Stimulated activated effector memory CD8-positive, alpha-beta T cell treated with anti-CD3 and anti-CD28 coated beads, Interleukin-12 subunit alpha, Interleukin-12 subunit beta, amount 100 ng/mL, for 72 hours (primary cell): ENCODE results near the gene MAFB.

ENCODE experiments used
- ATAC-seq: fragments of 150-1000 bp; cut with Tn5 transposase; 2 replicates; pipeline ENCODE4 v1.10.0; 2021
- DNase-seq, 2 donors: peaks; one replicate each; pipeline ENCODE4 v3.0.0; 2021 to 2022; ENCODE audit warnings: low spot score in 2 of 2
- H3K27ac Mint-ChIP-seq: one replicate; pipeline ENCODE4 v1.8.0; 2022; ENCODE audit warnings: mild to moderate bottlenecking, mixed read lengths
- H3K36me3 Mint-ChIP-seq: one replicate; pipeline ENCODE4 v1.8.0; 2022; ENCODE audit warnings: mild to moderate bottlenecking, mixed read lengths
- H3K4me1 Mint-ChIP-seq: one replicate; pipeline ENCODE4 v1.8.0; 2022; ENCODE audit warnings: mixed read lengths
- H3K4me3 Mint-ChIP-seq: one replicate; pipeline ENCODE4 v1.8.0; 2022; ENCODE audit warnings: mild to moderate bottlenecking, mixed read lengths
- H3K9me3 Mint-ChIP-seq: one replicate; pipeline ENCODE4 v1.8.0; 2022; ENCODE audit warnings: mixed read lengths

Gene MAFB

DNA sequence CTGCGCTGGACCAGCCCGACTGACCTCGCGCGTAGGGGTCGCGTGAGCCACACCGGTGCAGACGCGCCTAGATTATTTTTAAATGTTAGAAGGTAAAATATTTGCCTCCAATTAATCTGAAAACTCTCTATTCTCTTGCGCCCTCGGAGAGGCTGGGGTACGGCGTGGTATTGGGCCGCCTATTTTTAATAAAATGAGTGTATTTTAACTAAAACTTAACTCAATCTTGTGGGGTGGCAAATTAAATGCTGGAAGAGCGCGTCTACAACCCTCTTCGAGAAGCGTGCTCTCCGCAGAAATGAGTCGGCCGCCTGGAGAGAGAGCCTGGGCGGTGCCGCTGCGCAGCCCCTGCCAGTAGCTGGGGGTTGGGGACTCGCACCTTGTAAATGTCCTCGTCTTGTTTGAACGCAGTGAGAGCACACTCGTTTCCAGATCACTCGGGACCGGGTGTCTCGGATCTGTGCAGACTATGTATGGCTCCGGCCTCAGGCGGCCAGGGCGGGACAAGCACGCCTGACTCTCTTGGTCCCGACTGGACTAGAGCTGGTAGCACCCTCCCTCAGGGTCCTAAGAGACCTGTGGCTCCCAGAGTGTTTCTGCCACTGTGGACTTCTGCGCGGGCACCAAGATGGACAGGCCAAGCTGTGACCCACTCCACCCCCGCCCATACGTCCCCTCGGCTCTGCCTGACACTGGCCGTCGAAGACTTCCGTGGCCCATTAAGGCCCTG, 2.0 kb upstream of the MAFB start:
- H3K9me3 Mint-ChIP-seq, result no peaks in the 10 kb centered on the region
- DNase-seq, result no peak
- H3K4me3 Mint-ChIP-seq, result no peak overlapping the region
- no peaks in the 10 kb centered on the region for H3K36me3 Mint-ChIP-seq
- no peak overlapping the region for H3K27ac Mint-ChIP-seq
- ATAC-seq, result no peak
- H3K4me1 Mint-ChIP-seq, result peaks cover 25% of the 10 kb centered on the region

DNA sequence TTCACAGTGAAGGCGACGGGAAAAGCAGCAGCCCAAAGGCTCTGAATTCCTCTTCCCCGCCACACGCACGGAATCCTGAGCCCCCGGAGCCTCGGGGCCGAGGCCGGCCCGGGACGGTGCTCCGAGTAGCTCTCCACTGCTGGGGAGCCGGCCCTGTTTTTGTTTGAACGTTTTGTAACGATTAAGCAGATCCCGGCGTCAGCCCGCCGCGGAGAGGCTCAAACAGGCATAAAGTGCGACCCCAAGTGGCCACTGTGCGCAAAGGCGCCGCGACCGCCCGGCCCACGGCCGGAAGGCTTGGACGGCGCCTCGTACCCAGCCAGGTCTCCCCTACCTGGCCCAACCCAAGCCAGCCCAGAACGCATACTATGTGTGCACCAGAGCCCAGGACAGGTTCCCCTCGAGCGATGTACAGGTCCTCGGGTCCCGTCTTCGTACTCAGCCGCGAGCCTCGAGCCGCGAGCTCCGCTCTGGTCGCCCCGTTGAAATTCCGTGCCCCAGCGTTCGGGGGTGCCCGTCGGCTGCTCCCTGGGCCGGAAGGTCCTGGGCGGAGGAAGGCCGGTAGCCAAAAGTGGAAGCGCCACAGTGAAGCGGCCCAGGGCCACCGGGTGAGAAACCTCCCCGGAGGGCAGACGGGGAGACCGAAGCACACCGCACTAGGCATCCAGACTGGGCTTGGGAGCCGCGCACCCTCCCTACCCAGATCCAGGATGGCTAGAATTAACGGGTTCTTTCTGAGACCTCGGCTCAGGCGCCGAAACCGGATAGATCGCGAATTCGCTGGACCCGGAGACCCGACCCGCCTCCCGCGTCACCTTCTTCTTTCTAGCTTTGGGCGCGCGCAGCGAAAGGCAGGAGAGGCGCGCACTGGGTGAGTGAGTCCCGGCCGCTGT, 1.2 kb upstream of the MAFB start:
- Mint-ChIP-seq H3K4me3 (peak overlapping the region; percentile 75), H3K36me3 (no peaks in the 10 kb centered on the region), H3K9me3 (no peaks in the 10 kb centered on the region), H3K4me1 (peaks cover 25% of the 10 kb centered on the region), H3K27ac (no peak overlapping the region)
- ATAC-seq, result peak; percentile 60
- peak; percentile 75 to 91 for DNase-seq

DNA sequence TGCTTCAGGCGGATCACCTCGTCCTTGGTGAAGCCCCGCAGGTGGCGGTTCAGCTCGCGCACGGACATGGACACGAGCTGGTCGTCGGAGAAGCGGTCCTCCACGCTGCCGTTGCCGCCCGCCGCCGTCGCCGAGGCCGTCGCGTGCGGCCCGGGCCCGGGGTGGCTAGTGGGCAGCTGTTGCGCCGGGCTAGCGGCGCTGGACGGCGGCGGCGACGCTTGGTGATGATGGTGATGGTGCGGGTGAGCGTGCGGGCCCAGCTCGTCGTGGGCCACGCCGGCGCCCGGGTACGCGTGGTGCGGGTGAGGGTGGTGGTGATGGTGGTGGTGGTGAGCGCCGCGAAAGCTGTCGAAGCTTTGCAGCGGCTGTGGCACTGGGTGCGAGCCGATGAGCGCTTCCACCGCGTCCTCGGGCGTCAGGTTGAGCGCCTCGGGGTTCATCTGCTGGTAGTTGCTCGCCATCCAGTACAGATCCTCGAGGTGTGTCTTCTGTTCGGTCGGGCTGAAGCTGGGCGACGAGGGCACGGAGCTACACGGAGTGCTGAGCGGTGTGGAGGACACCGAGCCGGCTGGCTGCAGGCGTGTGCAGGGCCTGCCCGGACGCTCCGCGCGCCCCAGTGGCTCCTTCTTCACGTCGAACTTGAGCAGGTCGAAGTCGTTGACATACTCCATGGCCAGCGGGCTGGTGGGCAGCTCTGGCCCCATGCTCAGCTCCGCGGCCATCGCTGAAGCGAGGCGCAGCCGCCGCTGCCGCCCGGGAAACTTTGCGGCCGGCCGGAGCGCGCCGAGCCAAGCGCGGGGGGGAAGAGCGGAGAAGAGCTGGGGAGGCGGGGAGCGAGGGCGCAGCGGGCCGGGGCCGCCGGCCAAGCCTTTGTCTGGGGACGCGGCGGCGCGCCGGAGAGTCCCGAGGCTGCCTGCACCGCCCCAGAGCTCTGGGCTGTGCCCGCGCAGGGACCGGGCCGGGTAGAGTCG, 622 bp downstream of the MAFB start:
- DNase-seq, result no peak
- Mint-ChIP-seq H3K4me1 (peaks cover 28% of the 10 kb centered on the region), H3K27ac (no peak overlapping the region), H3K9me3 (no peaks in the 10 kb centered on the region), H3K36me3 (no peaks in the 10 kb centered on the region), H3K4me3 (peak overlapping the region; percentile 75)
- ATAC-seq, result peak; percentile 1

DNA sequence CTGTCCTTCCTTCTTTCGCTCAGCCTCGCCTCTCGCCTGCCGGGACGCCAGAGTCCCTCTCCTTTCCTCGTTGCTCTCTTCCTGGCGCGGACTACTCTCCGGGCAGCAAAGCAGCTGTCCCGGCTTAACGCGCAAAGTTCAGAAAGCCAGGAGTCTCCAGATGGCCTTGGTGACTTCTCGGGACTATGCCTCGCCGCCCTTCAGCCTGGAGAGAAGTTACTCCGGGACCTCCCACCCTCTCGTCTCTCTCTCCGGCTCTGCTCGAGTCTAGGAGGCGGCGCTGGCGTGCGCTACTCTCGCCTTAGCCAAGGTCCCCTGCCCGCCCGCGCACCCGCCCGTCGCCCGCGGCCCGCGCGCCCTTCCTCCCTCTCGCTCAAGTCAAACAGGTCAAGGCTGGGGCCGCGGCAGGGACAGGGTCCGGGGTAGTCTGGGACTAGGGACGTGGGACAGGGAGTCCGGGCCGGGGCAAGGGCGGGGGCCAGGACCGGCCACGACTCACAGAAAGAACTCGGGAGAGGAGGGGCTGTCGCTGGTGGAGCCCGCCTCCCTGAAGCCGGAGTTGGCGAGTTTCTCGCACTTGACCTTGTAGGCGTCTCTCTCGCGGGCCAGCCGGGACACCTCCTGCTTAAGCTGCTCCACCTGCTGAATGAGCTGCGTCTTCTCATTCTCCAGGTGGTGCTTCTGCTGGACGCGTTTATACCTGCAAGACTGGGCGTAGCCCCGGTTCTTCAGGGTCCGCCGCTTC, 1.5 kb downstream of the MAFB start:
- H3K4me3 Mint-ChIP-seq, result peak overlapping the region; percentile 75
- H3K36me3 Mint-ChIP-seq, result no peaks in the 10 kb centered on the region
- H3K4me1 Mint-ChIP-seq, result peaks cover 33% of the 10 kb centered on the region
- no peak for DNase-seq
- no peaks in the 10 kb centered on the region for H3K9me3 Mint-ChIP-seq
- no peak overlapping the region for H3K27ac Mint-ChIP-seq
- no peak for ATAC-seq

DNA sequence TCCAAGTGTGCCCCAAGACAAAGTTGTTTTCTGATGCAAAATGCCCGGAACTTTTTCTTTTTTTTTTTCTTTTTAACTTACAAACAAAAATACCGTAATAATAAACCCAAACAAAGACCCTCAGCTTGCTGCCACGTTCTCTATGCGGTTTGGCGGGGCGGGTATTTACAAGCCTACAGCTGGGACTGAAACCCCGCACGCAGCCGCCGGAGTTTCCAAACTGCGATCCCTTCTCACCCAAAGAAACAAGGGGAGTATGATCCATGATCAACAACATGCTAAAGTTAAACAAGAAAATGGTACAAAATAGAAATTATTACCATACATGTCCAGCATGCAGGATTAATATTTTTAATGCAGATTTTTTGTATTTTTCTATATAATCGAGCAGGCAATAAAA, 2.1 kb downstream of the MAFB start:
- DNase-seq (no peak), ATAC-seq (no peak)
- Mint-ChIP-seq H3K27ac (no peak overlapping the region), H3K4me1 (peaks cover 27% of the 10 kb centered on the region), H3K4me3 (no peak overlapping the region), H3K9me3 (no peaks in the 10 kb centered on the region), H3K36me3 (no peaks in the 10 kb centered on the region)

DNA sequence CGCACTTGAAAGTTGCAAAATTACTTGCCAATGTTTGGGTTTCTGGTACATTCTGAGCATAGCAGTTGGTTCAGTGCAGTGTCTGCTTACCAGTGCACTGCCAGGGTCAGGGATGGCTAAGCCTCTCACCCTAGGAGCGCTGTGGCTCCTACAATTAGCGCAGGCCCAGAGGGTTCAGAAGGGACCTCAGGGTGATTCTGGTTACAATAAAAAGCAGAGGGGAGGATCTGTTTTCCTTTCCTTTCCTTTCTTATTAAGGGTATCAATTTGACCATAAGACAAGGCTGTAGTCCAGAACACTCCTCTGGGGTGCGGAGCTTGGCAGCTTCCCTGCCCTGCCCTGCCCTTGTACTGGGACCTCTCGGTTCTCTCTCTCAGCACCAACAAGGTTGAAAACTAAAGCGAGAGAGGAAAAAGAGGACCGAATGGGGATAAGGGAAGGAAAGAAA, 2.6 kb downstream of the MAFB start:
- Mint-ChIP-seq H3K9me3 (no peaks in the 10 kb centered on the region), H3K27ac (no peak overlapping the region), H3K4me1 (peaks cover 24% of the 10 kb centered on the region), H3K4me3 (no peak overlapping the region), H3K36me3 (no peaks in the 10 kb centered on the region)
- DNase-seq (no peak), ATAC-seq (no peak)

DNA sequence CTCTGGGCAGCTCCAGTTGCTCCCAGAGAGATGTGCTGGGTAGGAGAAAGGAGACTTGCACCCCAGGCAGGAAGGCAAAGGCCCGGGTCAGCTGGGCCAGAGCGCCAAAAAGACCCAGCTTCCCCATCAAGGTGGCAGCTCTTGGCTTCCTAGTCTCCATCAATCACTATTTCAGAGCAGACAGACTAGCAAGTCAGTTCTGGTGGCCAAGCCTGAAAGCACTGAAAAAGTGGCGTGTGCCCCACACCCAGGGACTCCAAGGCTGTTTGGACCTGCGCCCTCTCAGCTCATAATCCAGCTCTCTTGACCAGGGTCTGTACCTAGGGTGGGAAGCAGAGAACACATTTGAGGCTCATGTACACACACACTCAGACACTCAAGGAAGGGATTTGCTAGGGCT, 3.7 kb downstream of the MAFB start:
- Mint-ChIP-seq H3K4me1 (peaks cover 24% of the 10 kb centered on the region), H3K4me3 (no peak overlapping the region), H3K36me3 (no peaks in the 10 kb centered on the region), H3K27ac (no peak overlapping the region), H3K9me3 (no peaks in the 10 kb centered on the region)
- ATAC-seq (no peak), DNase-seq (no peak)

DNA sequence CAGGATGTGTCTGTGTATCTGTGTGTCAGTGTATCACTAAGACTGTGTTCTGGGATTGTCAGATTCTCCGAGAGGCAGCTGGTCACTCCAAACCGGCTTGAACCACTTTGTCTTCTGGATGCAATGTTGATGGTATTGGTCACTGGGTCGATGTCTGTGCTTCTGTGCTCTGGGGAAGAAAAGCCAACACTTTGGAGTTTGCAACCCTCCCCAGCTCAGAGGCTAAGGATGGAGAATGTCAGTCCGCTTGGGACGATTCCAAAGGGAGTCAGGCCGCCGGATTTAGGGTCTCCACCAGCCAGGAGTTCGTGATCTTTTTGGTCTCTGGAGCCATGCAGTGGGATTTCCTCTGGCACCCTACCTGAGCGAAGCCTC, 5.2 kb downstream of the MAFB start:
- H3K4me3 Mint-ChIP-seq, result no peak overlapping the region
- ATAC-seq (no peak), DNase-seq (no peak)
- H3K27ac Mint-ChIP-seq, result no peak overlapping the region
- peaks cover 18% of the 10 kb centered on the region for H3K4me1 Mint-ChIP-seq
- H3K36me3 Mint-ChIP-seq, result no peaks in the 10 kb centered on the region
- H3K9me3 Mint-ChIP-seq, result no peaks in the 10 kb centered on the region

DNA sequence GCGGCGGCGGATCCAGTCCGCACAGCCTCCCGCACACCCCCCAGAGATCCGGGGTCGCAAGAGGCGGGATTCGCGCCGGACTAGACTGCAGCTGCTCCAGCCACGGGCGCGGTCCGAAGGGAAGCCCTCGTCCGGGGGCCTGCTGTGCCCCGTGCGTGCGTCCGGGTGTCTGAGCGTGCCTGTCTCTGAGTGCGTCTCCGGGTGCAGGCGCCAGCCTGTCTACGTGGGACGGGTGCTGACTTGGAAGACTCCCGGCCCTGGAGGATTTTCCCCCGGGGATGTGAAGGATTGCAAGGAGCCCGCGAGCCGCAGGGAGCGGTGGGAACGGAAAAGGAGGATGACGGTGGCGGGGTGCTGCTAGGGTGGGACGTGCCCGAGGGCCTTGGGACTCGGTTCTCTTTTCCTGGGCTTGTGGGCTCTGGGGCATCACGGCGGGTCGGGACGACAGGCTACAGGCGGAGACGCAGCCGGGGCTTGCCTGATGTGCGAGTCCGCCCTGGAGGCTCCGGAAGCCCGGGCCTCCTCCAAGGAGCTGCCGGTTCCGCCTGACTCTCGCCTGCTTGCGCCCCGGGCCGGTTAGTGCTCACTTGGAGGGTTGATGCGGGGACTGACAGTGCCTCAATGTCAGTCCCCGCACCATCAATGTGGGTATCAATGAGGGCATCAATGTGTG, 5.7 kb downstream of the MAFB start:
- ATAC-seq (no peak), DNase-seq (no peak)
- Mint-ChIP-seq H3K4me1 (peaks cover 18% of the 10 kb centered on the region), H3K36me3 (no peaks in the 10 kb centered on the region), H3K27ac (no peak overlapping the region), H3K9me3 (no peaks in the 10 kb centered on the region), H3K4me3 (no peak overlapping the region)

DNA sequence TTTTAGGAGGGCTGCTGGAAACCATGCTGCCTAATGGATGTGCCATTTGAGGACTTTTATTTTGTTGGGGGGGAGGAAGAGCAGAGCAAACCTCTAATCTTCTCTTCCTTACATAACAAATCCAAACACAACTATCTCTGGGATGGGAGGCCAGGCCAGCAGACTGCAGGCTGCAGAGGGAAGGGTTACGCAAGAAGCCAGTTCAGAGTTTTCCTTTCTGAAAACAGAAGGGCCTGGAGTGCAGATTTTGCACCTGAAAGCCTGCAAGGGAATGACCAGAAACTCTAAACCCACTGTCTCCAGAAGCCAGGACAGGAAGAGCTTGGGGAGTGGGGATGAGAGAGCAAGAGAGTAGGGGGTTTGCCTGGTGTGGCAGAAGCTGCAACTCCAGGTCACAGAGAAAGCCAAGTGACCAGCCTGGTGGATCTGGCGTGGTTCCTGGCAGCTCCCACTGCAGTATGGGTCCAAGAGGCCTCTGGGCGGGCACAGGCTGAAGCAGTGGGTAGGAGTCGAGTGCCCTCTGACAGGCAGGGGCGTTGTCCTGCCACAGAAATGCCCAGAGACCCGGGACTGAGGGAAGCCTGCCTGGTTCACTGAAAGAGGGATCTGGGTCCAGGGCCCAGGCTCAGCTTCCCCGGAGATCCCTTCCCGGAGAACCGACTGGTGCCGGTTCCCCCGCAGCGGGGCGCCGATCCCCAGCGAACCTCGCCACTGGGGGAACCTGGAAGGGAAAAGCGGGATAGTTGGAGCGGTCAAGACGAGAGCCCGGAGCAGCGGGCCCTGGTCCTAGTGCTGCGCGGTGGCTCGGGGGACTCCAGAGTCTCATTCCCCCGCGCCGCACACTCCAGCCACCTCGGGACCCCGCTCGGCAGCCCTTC, 6.7 kb downstream of the MAFB start:
- peaks cover 16% of the 10 kb centered on the region for H3K4me1 Mint-ChIP-seq
- no peak overlapping the region for H3K4me3 Mint-ChIP-seq
- H3K36me3 Mint-ChIP-seq, result no peaks in the 10 kb centered on the region
- H3K9me3 Mint-ChIP-seq, result no peaks in the 10 kb centered on the region
- ATAC-seq (no peak), DNase-seq (no peak)
- no peak overlapping the region for H3K27ac Mint-ChIP-seq

DNA sequence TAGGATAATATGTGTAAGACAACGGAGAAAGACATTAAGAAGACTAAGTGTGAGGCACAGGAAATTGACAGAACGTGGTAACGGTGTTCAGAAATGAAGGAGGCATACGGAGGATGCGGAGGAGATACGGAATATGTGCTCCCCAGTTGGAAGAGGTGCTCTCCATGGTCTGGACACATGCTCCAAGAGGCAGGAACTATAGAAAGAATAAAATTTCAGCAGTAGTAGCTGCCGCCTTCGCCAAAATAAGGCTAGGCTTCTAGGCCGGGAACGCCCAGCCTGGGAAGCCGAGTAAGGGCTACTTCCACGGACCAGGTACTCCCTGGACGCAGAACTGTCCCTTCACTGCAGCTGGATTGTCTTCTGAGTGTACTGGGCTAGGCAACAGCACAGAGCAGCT, 7.4 kb downstream of the MAFB start:
- no peak overlapping the region for H3K27ac Mint-ChIP-seq
- DNase-seq, result no peak
- ATAC-seq, result no peak
- H3K4me1 Mint-ChIP-seq, result peaks cover 12% of the 10 kb centered on the region
- H3K36me3 Mint-ChIP-seq, result no peaks in the 10 kb centered on the region
- no peak overlapping the region for H3K4me3 Mint-ChIP-seq
- no peaks in the 10 kb centered on the region for H3K9me3 Mint-ChIP-seq

DNA sequence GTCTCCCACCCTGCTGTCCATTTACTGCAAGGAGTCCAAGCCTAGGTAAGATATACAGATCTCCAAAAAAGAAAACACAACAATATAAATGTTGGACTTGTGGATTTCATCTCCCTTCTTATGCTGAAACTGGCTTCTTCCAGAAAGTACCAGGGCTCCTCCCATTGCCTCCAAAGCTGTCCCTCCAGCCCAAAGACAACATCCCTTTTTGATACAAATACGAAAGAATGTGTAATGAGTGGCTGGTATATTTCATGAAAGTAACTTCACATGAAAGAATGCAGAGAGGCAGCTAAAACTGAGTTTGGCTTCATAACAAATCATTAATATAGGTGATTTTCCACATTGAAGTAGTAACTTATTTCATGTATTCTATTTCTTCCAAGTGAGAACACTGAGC, 7.9 kb downstream of the MAFB start:
- ATAC-seq, result no peak
- no peaks in the 10 kb centered on the region for H3K36me3 Mint-ChIP-seq
- no peak for DNase-seq
- H3K4me3 Mint-ChIP-seq, result no peak overlapping the region
- H3K27ac Mint-ChIP-seq, result no peak overlapping the region
- H3K9me3 Mint-ChIP-seq, result no peaks in the 10 kb centered on the region
- H3K4me1 Mint-ChIP-seq, result peaks cover 12% of the 10 kb centered on the region

DNA sequence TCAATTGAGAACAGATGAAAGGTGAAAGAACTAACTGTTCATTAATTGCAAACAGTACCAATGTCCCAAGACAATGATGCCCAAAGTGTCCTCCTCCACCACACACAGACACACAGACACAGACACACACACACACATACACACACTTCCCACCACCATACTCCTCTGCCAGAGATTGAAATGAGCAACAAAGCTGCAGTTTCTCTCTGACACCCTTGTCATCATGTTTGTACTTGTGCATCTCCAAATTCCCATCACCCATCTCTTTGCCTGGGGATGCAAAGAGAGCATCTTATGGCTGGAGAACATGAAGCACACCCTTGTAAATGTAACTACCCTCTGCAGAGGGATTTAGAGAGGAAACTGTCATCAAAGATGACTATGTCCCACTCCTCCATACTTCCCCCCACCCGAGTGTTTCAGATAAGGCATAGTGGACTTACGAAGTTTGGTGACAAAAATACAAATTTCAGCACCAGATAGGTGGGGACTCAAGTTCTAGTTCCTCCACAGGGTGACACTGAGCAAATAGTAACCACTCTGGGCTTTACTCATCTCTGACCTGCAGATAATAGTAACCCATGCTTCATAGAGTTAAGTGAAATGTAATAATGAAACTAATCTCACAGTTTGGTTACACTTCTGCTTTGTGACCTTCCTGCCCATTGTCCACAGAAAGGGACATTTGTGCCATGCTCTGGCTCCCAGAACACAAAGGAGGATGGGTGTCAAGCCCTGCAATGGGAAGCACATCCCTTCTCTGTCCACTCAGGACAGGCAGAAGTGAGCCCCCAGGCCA, 8.7 kb downstream of the MAFB start:
- Mint-ChIP-seq H3K27ac (no peak overlapping the region), H3K4me3 (no peak overlapping the region)

More for the DNA sequence above, 8.7 kb downstream of the MAFB start:
- DNase-seq, result no peak
- H3K9me3 Mint-ChIP-seq, result no peaks in the 10 kb centered on the region
- peaks cover 12% of the 10 kb centered on the region for H3K4me1 Mint-ChIP-seq
- no peaks in the 10 kb centered on the region for H3K36me3 Mint-ChIP-seq
- ATAC-seq, result peak; percentile 42
